Lower lobe of right lung (tissue), 2 donors: ENCODE data around the gene B4GALT3. TPM values are rescaled to one million over a fixed set of nuclear protein-coding genes. Genes with fewer than 3 reads are reported as not detected.

Source experiments
- ATAC-seq, 2 donors: fragments of 200-7000 bp; cut with Tn5 transposase; one replicate each; pipeline ENCODE4 v1.9.1; 2020 to 2022; ENCODE audit warnings: mild to moderate bottlenecking in 2 of 2, moderate library complexity in 2 of 2
- DNase-seq: peaks from one replicate; pipeline ENCODE4 v3.0.0-alpha.2; 2020
- H3K27ac ChIP-seq: fragments of 200-600 bp; one replicate; pipeline ENCODE4 v1.8.0; 2022
- H3K27me3 ChIP-seq: fragments of 200-600 bp; one replicate; pipeline ENCODE4 v1.8.0; 2022; ENCODE audit warnings: low read depth
- H3K36me3 ChIP-seq: fragments of 200-600 bp; one replicate; pipeline ENCODE4 v1.8.0; 2022; ENCODE audit warnings: mild to moderate bottlenecking
- H3K4me1 ChIP-seq: fragments of 200-600 bp; one replicate; pipeline ENCODE4 v1.8.0; 2022
- H3K4me3 ChIP-seq: fragments of 200-600 bp; one replicate; pipeline ENCODE4 v1.8.0; 2022; ENCODE audit warnings: mild to moderate bottlenecking
- H3K9me3 ChIP-seq: fragments of 200-600 bp; one replicate; pipeline ENCODE4 v1.8.0; 2022
- intact Hi-C: fragments of 100-400 bp; cut with DNase I; formaldehyde crosslinking; loops from one replicate; pipeline ENCODE4 v1.11.0; 2022
- total RNA-seq: library from RNA; stranded (reverse); fragmentation: NEBNext Ultra II Directional; extraction: Animal tissue kit (Norgen Biotek cat#: 25700); gene quantifications from one replicate; pipeline ENCODE4 v1.2.1, GENCODE V29; 2021
- TF ChIP-seq, protein P1 (sequence below): fragments of 200-600 bp; IDR thresholded peaks from one replicate; pipeline ENCODE4 v1.8.0; 2022; ENCODE audit warnings: antibody characterized with exemption, mild to moderate bottlenecking
- donor health status: DM: no; HTN: yes; CAD: no; lungs with severe emphysema.

Gene B4GALT3
- total RNA-seq, 1 donor from 2014 or later, result 29.6 TPM

DNA sequence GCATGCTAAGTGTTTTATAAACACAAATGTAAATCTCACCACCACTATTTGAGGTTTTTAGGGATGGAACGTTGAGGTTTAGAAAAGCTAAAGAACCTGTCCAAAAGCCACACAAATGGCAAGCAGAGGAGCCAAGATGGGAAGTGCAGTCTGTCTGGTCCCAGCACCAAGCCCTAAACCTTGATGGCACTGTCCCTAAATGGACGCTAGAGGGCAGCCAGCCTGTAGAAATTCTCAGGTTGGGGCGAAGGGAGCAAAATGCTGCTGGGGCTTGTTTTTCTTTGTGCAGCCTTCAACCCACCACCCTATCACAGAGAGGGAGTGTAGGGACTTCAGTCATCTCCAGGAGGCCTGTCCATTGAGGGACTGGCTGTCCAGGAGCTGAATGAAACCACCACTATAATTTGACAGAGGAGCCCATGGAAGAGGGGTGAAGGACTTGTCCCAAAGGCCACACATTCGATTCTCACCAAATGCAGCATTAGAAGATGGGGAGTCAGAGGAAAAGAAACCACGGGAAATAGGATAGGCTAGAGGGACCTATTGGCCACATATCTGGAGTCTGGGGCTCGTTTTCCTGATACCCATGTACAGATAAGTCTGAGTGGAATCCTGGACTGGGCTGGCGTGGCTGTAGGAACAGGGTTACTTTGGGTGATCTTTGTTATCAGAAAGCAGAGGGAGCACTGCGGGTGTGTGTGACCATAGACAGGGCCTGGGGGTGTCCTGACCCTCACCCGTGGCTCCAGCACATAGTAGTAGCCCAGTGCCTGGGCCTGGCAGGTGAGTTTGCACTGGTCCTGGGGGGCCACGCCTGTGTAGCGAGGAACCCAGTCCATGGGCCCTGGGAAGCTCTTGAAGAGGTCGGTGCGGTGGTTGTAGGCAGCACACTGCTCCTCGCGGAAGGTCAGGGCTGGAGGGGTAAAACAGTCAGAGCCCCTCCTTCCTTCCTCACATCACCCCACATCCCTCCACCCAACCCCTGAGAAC is 15.5 kb upstream of the B4GALT3 start:
- TF ChIP-seq, protein P1, sequence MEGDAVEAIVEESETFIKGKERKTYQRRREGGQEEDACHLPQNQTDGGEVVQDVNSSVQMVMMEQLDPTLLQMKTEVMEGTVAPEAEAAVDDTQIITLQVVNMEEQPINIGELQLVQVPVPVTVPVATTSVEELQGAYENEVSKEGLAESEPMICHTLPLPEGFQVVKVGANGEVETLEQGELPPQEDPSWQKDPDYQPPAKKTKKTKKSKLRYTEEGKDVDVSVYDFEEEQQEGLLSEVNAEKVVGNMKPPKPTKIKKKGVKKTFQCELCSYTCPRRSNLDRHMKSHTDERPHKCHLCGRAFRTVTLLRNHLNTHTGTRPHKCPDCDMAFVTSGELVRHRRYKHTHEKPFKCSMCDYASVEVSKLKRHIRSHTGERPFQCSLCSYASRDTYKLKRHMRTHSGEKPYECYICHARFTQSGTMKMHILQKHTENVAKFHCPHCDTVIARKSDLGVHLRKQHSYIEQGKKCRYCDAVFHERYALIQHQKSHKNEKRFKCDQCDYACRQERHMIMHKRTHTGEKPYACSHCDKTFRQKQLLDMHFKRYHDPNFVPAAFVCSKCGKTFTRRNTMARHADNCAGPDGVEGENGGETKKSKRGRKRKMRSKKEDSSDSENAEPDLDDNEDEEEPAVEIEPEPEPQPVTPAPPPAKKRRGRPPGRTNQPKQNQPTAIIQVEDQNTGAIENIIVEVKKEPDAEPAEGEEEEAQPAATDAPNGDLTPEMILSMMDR, result peak; percentile 93
- Histone ChIP-seq H3K27me3 (no peaks in the 10 kb centered on the region), H3K4me1 (peaks cover 50% of the 10 kb centered on the region), H3K27ac (no peak overlapping the region), H3K4me3 (no peak overlapping the region), H3K36me3 (peaks cover 7% of the 10 kb centered on the region), H3K9me3 (no peaks in the 10 kb centered on the region)
- DNase-seq (no peak), ATAC-seq (peak; percentile 77 to 78)
- intact Hi-C loops, result no loop called here

DNA sequence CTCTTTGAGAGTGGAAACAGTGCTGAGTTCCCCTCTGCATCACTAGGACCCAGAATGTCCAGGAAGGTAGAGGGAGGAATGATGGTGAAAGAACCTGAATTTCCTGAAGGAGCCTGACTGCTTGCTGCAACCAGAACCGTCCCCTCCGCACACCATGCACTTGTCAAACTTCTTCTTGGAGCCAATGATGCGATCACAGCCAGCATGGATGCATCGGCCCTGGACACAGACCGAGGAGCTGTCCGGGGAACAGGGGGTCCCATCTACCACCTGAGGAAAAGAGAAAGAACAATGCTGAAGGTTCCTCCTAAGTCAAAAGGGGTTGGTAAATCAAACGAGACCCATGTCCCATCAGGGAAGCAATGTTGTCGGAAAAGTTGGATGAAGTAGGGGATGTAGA is 14.7 kb upstream of the B4GALT3 start:
- intact Hi-C loops, result no loop called here
- no peak overlapping the region for H3K4me3 ChIP-seq
- H3K36me3 ChIP-seq, result peaks cover 7% of the 10 kb centered on the region
- no peak overlapping the region for H3K27ac ChIP-seq
- no peak for ATAC-seq
- no peak for DNase-seq
- H3K4me1 ChIP-seq, result peaks cover 45% of the 10 kb centered on the region
- no peaks in the 10 kb centered on the region for H3K27me3 ChIP-seq
- TF ChIP-seq, protein P1, result no peak
- H3K9me3 ChIP-seq, result no peaks in the 10 kb centered on the region

DNA sequence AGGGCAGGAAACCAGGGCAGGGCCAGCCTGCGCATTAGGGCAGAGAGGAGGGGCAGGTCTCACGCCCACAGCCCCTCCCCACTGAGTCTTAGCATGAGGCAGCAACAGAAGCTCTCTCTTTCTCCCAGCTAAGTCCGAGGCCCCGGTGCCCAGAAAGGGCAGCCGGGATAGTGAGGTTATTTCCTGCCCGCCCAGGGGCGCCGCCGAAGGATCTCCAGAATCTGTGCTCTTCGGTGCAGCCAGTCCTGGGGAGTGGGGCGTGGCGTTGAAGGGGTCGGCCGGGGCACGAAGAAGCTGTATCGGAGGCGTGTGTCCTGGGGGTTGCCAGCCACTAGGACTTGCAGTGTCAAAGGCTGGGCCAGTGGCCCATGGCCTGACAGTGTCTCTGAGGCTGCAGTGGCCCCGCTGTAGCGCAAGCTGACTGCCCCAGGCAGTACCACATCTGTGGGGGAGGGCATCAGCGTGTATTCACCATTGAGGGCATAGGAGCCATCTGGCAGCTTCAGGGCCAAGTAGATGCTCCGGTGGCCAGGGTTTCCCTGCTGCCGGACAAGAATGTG is 13.7 kb upstream of the B4GALT3 start:
- H3K4me3 ChIP-seq, result no peak overlapping the region
- no peaks in the 10 kb centered on the region for H3K27me3 ChIP-seq
- H3K36me3 ChIP-seq, result peaks cover 7% of the 10 kb centered on the region
- no peaks in the 10 kb centered on the region for H3K9me3 ChIP-seq
- DNase-seq, result no peak
- ATAC-seq, result no peak
- TF ChIP-seq, protein P1, result no peak
- H3K4me1 ChIP-seq, result peaks cover 45% of the 10 kb centered on the region
- intact Hi-C loops, result no loop called here
- H3K27ac ChIP-seq, result no peak overlapping the region

- TF ChIP-seq, protein P1, result no peak
- ATAC-seq (no peak), DNase-seq (no peak)
- intact Hi-C loops, result no loop called here
- no peaks in the 10 kb centered on the region for H3K9me3 ChIP-seq
- no peak overlapping the region for H3K4me3 ChIP-seq
- no peak overlapping the region for H3K27ac ChIP-seq
- no peaks in the 10 kb centered on the region for H3K27me3 ChIP-seq
- peaks cover 7% of the 10 kb centered on the region for H3K36me3 ChIP-seq
- peaks cover 49% of the 10 kb centered on the region for H3K4me1 ChIP-seq
These were observed 11.7 kb upstream of the B4GALT3 start for GRCh38 chr1:161189036-161189435.

GRCh38 chr1:161188381-161188780 is 11.1 kb upstream of the B4GALT3 start:
- Histone ChIP-seq H3K4me1 (peaks cover 51% of the 10 kb centered on the region), H3K36me3 (peaks cover 7% of the 10 kb centered on the region), H3K27me3 (no peaks in the 10 kb centered on the region), H3K4me3 (no peak overlapping the region), H3K9me3 (no peaks in the 10 kb centered on the region), H3K27ac (no peak overlapping the region)
- ATAC-seq, result no peak
- no peak for DNase-seq
- TF ChIP-seq, protein P1, result no peak
- intact Hi-C loops, result no loop called here
